ENCODE measurements around the gene HBB.
"Not testable (repeated sequence)": the region's sequence is repeated elsewhere in the genome, so short reads cannot be mapped to it uniquely, and the experiment has no call there.

Gene HBB

DNA sequence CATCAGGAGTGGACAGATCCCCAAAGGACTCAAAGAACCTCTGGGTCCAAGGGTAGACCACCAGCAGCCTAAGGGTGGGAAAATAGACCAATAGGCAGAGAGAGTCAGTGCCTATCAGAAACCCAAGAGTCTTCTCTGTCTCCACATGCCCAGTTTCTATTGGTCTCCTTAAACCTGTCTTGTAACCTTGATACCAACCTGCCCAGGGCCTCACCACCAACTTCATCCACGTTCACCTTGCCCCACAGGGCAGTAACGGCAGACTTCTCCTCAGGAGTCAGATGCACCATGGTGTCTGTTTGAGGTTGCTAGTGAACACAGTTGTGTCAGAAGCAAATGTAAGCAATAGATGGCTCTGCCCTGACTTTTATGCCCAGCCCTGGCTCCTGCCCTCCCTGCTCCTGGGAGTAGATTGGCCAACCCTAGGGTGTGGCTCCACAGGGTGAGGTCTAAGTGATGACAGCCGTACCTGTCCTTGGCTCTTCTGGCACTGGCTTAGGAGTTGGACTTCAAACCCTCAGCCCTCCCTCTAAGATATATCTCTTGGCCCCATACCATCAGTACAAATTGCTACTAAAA lies at the start of gene HBB:
Gene HBB, minus strand, starts transcription at position 340 of the 579 bp plus-strand sequence. Its CDS starts 50 bp downstream, at position 290.
- ATAC-seq (no peak), DNase-seq (no peak)

GRCh38 chr11:5275369-5276110 lies 48.7 kb upstream of the HBB start:
- DNase-seq (no peak), ATAC-seq (no peak)

DNA sequence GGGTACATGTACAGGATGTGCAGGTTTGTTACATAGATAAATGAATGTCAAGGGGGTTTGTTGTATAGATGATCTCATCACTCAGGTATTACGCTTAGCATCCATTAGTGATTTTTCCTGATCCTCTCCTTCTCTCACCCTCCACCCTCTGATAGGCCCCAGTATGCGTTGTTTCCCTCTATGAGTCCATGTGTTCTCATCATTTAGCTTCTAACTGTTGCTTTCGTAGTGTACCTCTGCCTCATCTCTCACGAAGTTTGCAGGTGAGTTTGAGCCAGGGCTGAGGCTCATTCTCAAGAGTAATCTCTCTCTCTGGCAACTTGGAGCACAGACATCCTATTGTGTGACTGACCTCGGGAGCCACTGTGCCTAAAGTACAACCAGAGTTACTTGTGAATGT lies 47.5 kb upstream of the HBB start:
- ATAC-seq (no peak), DNase-seq (no peak)

DNA sequence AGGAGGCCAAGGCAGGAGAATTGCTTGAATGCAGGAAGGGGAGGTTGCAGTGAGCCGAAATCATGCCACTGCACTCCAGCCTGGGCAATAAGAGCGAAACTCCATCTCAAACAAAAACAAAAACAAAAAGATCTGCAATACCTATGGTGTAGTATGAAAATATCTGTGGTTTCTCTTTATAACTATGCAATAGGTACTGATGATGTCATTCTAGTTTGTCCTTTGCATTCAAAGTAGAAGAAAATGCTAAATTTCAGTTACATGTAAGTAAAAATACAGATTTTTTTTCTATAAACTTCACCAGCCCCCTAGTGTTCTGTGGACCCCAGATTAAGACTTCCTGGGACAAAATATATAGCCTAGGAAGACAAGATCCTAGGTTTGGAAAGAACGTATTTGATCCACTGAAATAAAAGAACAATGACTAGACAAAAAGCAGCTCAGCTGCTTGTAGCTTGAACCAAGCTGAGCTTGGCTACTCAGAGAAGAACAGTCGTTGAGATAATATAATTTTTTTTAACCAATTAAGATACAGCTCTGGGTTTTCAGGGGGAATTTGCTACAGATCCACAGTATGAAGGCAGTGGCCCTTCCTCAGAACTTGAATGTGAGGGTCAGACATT lies 45.6 kb upstream of the HBB start:
- no peak for ATAC-seq
- DNase-seq: no peak

- DNase-seq (no peak), ATAC-seq (no peak)
These were observed 42.9 kb upstream of the HBB start, which contains the start of gene HBE1 for GRCh38 chr11:5269715-5270147. TSS of gene HBE1 (minus strand) at chr11:5269945. CDS start at chr11:5269890, 55 bp downstream.

DNA sequence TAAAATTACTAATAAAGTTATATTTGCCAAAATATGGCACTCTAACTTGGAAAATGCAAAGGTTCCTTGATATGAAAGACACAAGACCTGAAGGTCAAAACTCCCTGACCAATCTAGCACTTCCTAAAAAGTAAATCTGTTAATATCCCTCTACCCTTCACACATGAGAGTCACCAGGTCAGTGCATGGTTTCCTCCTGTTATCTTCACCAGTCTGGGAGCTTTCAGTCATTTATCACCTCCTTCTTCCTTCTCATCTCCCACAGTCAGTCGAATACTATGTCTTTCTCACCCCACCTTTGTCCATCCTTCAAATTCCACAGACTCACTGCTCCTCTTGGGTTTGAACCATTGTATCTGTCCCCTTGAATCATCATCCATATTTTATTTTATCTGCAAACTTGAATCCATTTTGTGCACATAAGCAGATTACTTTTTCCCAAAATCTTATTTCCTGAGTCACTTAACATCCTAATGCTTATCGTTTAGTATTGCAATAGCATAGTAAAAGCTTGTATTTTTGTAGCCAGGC lies 40.2 kb upstream of the HBB start:
- DNase-seq (no peak), ATAC-seq (no peak)

GRCh38 chr11:5266609-5267008 lies 39.7 kb upstream of the HBB start:
- no peak for DNase-seq
- ATAC-seq: no peak

DNA sequence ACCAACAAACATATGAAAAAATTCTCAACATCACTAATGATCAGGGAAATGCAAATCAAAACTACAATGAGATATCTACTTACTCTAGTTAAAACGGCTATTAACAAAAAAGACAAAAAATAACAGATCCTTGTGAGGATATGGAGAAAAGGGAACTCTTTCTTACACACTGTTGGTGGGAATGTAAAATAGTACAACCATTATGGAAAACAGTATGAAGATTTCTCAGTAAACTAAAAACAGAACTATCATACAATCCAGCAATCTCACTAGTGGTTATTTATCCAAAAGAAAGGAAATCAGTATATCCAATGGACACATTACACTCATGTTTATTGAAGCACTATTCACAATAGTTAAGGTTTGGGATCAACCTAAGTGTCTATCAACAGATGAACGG lies 39.0 kb upstream of the HBB start:
- no peak for DNase-seq
- ATAC-seq: no peak

- DNase-seq (no peak), ATAC-seq (no peak)
These were observed 31.8 kb upstream of the HBB start for GRCh38 chr11:5258543-5259262.

DNA sequence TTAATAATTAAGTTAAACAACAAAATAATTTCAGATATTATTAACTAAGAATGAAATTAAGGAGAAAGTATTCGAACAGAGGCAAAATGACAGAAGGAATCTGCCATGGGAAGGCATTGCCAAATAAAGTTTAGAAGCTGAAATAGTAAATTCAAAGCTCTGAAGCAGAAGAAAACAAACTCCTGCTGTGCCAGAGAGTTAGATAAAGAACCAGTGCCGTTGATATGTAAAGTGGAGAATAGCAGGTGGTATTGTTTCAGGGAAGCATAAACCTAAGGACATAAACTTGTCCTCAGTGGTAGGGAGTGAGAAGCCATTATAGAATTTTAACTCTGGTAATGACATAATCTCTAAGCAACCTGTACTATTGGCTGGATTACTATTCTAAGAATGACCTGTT lies 30.4 kb upstream of the HBB start:
- ATAC-seq: no peak
- DNase-seq: no peak

DNA sequence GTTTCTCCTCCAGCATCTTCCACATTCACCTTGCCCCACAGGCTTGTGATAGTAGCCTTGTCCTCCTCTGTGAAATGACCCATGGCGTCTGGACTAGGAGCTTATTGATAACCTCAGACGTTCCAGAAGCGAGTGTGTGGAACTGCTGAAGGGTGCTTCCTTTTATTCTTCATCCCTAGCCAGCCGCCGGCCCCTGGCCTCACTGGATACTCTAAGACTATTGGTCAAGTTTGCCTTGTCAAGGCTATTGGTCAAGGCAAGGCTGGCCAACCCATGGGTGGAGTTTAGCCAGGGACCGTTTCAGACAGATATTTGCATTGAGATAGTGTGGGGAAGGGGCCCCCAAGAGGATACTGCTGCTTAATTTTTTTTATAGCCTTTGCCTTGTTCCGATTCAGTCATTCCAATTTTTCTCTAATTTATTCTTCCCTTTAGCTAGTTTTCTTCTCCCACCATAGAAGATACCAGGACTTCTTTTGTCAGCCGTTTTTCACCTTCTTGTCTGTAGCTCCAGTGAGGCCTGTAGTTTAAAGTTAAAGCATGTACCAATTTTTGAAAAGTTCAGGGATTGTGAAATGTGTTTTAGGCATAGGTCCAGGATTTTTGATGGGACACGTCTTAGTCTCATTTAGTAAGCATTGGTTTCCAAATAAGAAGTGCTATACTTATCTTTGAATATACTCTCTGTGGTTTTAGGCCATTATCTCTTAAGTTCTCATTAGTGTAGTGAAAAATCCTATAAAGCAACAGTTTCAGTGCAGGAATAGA lies 28.0 kb upstream of the HBB start, which contains the start of gene HBG2:
Gene HBG2, minus strand, starts transcription at position 136 of the 768 bp plus-strand sequence. Its CDS starts 53 bp downstream, at position 83.
- not testable (repeated sequence) for DNase-seq, ATAC-seq

- ATAC-seq, DNase-seq: not testable (repeated sequence)
These were observed 27.2 kb upstream of the HBB start for GRCh38 chr11:5254023-5254422.

GRCh38 chr11:5253440-5253839 lies 26.6 kb upstream of the HBB start:
- ATAC-seq, DNase-seq: not testable (repeated sequence)

GRCh38 chr11:5252919-5253265 lies 26.0 kb upstream of the HBB start:
- ATAC-seq (no peak), DNase-seq (no peak)

GRCh38 chr11:5252192-5252918 lies 25.5 kb upstream of the HBB start:
- no peak for ATAC-seq
- DNase-seq: no peak

DNA sequence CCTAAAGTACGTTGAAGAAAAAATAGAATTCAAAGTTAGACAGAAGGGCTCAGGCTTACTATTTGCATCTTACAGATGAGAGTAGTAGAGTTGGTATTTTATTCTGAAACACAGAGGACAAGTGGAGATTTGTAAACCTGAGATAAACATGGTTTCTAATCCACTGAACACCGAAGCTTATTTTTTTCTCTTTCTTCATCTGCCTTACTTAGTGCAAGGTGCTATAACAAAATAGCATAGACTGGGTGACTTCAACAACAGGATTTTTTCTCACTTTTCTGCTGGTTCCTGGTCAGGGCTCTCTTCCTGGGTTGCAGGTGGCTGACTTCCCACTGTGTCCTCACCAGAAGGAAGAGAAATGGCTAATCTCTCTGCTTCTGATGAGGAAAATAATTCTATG lies 24.9 kb upstream of the HBB start:
- ATAC-seq (no peak), DNase-seq (no peak)

- DNase-seq (no peak), ATAC-seq (no peak)
These were observed 23.8 kb upstream of the HBB start for GRCh38 chr11:5250543-5251204.

DNA sequence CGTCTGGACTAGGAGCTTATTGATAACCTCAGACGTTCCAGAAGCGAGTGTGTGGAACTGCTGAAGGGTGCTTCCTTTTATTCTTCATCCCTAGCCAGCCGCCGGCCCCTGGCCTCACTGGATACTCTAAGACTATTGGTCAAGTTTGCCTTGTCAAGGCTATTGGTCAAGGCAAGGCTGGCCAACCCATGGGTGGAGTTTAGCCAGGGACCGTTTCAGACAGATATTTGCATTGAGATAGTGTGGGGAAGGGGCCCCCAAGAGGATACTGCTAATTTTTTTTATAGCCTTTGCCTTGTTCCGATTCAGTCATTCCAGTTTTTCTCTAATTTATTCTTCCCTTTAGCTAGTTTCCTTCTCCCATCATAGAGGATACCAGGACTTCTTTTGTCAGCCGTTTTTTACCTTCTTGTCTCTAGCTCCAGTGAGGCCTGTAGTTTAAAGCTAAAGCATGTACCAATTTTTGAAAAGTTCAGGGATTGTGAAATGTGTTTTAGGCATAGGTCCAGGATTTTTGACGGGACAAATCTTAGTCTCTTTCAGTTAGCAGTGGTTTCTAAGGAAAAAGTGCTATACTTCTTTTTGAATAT lies 23.0 kb upstream of the HBB start, which contains the start of gene HBG1:
Gene HBG1, minus strand, starts transcription at position 51 of the 590 bp plus-strand sequence. CDS start 53 bp downstream, outside the sequence.
- not testable (repeated sequence) for DNase-seq, ATAC-seq

GRCh38 chr11:5248498-5248897 lies 21.6 kb upstream of the HBB start:
- not testable (repeated sequence) for ATAC-seq, DNase-seq

All from stimulated activated naive CD8-positive, alpha-beta T cell treated with anti-CD3 and anti-CD28 coated beads, Interleukin-15, Interleukin-2, amounts not matched to agents 100 U/mL and 50 U/mL, for 24 hours (primary cell).